ENCODE data around the gene ATG4C.
"Not testable (repeated sequence)": the region's sequence is repeated elsewhere in the genome, so short reads cannot be mapped to it uniquely, and the experiment has no call there.

Gene ATG4C, protein sequence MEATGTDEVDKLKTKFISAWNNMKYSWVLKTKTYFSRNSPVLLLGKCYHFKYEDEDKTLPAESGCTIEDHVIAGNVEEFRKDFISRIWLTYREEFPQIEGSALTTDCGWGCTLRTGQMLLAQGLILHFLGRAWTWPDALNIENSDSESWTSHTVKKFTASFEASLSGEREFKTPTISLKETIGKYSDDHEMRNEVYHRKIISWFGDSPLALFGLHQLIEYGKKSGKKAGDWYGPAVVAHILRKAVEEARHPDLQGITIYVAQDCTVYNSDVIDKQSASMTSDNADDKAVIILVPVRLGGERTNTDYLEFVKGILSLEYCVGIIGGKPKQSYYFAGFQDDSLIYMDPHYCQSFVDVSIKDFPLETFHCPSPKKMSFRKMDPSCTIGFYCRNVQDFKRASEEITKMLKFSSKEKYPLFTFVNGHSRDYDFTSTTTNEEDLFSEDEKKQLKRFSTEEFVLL

DNA sequence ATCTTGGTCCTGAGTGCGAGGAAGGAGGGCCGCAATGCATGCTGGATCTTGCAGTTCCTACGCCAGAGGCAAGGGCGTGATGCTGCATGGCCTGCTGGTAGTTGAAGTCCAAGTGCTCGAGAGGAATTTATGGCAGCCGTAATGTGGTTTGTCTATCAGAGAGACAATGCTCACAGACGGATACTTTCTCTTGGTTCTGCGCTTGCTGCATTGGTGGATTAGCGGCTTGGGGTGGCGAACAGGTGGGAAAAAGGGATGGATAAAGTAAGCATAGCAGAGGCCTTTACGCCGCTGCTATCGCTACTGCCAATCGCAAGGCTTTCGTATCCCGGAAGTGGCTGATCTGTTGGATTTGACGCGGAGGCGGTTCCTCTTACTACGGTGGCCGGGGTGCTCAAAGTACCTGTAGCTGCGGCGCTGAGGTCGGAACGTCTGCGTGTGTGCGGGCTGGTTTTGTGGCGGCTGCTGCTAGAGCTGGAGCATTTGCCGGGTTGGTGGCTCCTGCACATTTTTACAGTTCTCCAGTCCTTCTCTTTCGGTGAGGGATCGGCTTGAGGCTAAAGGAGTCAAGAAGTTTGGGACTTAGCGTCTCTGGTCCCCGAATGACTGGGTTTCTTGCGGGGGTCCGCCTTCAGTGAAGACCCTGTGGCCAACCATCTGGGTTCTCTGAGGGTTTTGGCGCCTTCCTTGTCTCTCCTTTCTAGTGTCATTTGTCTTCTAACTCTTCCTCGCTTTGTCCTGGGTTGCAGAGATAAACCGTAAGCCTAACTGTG is at the start of gene ATG4C:
ATG4C (plus strand) TSS at position 397 of the 773 bp plus-strand sequence. CDS start 19,655 bp downstream, outside the sequence.
- DNase-seq, result peak; percentile 94

DNA sequence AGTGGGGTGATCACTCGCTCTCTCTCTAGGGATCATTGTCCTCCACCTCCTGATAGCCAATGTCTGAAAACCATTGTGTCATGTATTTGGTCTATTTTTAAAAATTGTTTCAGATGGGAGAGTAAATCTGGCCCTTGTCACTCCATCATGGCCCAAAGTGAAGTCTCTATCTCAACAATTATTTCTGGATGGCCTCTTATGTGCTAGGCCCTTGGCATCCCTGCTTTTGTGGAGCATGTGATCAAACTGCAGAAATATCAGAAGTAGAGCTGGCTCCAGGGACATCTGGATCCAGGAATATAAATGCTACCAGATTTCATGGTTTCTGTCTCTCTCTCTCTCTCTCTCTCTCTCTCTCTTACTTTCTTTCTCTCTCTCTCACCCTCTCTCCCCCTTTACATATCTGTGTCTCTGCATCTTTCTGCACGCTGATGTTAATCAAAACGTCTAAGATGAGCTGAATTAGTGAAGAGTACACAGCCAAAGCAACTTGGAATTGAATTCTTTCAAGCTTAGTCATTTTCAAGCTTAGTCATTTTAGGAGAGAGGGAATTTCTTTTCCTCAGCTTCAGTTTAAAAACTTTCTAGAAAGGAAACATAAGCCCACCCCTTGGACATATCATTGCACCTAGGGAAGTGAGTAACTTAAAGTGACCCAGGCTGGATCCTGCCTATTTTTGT is 48.3 kb upstream of the ATG4C start:
- no peak for DNase-seq

DNA sequence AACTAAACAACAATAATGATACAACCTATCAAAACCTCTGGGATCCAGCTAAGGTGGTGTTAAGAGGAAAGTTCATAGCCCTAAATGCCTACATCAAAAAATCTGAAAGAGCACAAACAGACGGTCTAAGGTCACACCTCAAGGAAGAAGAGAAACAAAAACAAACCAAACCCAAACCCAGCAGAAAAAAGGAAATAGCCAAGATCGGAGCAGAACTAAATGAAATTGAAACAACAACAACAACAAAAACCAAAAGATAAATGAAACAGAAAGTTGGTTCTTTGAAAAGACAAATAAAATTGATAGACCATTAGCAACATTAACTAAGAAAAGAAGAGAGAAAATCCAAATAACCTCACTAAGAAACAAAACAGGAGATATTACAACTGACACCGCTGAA is 43.2 kb upstream of the ATG4C start:
- DNase-seq, result not testable (repeated sequence)

DNA sequence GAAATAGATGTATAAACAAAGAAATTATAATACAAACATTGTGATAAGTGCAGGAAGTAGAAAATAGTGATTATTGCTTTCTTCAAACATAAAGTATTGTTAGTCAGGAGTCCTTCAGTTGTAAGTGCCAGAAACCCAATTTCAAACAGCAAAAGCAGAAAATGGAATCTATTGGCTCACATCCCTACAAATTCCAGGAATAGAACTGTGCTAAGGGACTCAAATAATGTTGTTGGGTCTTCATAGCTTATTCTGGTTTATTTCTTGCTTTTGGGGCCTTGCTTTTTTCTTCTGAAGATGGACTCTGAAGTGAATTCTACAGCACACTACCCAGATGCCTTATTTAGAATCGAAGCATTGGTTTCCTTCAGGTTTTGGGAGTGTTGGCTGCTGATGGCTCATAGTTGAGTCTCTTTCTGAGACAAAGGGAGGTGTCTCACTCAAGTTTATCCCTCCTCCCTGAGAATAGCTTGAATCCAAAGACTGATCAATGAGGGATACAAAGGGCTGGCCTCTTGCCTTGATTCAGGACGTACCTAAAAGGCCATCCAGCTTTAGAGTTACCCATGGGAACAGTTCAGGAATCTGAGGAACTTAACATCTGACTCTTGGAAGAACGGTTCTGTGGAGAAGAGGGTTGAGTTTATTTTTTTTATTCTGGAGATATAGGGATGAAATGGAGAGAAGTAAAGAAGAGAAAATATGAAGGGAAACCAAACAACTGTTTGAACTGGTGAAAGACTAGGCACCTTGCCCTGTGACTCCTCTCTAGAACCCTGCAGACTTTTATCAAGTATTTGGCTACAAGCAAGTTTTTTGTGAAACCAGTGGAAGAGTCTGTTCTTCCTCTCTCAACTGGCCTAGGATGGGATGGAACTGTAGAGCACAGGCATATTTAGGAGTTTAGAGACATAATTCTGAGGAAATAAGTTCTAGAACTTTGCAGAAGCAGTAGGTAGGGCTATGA is 39.0 kb upstream of the ATG4C start:
- DNase-seq, result no peak

DNA sequence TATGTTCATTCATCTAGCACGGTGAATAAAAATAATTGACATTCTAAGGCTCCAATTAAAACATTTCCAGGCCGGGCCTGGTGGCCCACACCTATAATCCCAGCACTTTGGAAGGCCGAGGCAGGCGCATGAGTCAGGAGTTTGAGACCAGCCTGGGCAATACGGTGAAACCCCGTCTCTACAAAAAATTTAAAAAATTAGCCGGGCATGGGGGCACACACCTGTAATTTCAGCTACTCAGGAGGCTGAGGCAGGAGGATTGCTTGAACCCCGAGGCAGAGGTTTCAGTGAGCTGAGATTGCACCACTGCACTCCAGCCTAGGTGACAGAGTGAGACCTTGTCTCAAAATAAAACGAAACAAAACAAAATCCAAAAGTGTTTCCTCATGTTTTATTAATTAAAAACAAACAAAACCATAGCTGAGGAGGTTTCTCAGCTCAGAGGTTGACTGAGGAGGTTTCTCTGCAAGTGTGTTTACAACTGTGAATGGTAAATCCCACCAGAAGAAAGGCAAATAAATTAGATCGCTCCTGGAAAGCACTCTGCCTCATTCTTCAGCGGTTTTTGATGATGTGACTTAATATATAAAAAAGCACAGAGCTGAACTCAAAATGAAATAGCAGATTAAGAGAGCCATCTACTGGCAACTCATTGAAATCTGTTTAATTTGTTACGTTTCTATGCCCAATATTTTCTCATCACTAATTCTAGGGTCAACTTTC is 37.7 kb upstream of the ATG4C start:
- peak; percentile 41 for DNase-seq

DNA sequence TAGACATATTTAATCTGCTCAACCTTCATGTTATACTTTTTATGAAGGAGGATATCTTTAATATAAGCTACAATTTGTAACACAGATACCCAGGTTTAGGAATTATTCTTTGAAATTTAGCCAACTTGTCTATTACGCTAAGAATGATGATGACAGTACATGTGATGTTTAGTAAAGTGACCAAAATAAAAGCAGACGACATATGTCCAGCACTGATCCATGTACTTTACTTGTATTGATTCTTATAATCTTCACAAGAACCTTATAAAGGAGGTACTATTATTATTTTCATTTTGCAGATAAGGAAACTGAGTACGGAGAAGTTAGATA is 37.2 kb upstream of the ATG4C start:
- no peak for DNase-seq

DNA sequence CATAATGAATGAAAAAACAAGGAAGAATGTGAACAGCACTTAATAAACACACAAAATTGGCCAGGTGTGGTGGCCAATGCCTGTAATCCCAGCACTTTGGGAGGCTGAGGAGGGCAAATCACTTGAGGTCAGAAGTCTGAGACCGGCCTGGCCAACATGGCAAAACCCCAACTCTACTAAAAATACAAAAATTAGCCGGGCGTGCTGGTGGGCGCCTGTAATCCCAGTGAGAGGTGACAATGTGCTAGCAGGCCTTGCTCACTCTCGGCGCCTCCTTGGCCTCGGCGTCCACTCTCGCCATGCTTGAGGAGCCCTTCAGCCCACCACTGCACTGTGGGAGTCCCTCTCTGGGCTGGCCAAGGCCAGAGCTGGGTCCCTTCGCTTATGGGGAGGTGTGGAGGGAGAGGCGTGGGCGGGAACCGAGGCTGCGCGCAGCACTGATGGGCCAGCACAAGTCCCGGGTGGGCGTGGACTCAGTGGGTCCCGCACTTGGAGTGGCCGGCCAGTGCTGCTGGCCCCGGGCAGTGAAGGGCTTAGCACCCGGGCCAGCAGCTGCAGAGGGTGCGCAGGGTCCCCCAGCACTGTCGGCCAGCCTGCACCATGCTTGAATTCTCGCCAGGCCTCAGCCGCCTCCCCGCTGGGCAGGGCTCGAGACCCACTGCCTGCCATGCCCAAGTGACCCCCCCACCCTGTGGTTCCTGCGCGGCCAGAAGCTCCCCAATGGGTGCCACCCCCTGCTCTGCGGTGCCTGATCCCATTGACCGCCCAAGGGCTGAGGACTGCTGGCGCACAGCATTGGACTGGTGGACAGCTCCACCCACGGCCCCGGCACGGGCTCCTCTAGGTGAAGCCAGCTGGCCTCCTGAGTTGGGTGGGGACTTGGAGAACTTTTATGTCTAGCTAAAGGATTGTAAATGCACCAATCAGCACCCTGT is 30.6 kb upstream of the ATG4C start:
- no peak for DNase-seq

DNA sequence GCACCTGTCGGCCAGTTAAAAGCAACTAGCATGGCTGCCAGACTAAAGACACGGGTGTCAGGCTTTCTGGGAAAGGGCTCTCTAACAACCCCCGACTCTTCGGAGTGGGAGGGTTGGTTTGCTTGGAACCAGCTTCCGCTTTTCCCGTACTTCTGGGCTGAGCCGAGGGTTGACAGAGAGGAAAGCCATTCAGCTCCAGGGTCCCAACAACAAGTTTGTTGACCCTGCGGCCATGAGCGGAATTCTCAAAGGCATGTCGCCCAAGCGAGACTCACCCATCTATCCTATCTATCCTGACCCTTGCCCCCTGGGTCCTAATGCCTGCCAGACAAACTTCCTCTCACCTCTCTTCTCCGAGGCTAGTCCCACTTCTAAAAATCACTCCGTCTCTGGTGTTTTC is 29.0 kb upstream of the ATG4C start:
- not testable (repeated sequence) for DNase-seq

DNA sequence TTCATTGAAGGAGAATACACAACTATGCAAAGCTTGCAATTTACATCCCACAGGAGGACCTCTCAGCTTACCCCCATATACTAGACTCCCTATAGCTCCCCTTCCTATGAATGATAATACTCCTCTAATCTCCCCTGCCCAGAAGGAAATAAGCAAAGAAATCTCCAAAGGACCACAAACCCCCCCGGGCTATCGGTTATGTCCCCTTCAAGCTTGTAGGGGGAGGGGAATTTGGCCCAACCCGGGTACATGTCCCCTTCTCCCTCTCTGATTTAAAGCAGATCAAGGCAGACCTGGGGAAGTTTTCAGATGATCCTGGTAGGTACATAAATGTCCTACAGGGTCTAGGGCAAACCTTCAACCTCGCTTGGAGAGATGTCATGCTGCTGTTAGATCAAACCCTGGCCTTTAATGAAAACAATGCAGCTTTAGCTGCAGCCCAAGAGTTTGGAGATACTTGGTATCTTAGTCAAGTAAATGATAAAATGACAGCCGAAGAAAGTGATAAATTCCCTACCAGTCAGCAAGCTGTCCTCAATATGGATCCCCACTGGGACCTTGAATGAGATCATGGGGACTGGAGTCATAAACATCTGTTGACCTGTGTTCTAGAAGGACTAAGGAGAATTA is 27.6 kb upstream of the ATG4C start:
- not testable (repeated sequence) for DNase-seq

DNA sequence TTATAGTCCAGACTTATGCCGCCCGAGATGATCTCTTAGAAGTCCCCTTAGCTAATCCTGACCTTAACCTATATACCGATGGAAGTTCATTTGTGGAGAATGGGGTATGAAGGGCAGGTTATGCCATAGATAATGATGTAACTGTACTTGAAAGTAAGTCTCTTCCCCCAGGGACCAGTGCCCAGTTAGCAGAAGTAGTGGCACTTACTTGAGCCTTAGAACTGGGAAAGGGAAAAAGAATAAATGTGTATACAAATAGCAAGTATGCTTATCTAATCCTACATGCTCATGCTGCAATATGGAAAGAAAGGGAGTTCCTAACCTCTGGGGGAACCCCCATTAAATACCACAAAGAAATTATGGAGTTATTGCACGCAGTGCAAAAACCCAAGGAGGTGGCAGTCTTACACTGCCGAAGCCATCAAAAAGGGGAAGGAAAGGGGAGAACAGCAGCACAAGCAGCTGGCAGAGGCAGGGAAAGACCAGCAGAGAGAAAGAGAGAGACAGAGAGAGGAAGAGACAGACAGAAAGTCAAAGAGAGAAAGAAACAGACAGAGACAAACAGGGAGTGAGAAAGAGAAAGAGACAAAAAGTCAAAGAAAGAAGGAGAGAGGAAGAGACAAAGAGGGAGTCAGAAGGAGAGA is 24.6 kb upstream of the ATG4C start:
- not testable (repeated sequence) for DNase-seq

DNA sequence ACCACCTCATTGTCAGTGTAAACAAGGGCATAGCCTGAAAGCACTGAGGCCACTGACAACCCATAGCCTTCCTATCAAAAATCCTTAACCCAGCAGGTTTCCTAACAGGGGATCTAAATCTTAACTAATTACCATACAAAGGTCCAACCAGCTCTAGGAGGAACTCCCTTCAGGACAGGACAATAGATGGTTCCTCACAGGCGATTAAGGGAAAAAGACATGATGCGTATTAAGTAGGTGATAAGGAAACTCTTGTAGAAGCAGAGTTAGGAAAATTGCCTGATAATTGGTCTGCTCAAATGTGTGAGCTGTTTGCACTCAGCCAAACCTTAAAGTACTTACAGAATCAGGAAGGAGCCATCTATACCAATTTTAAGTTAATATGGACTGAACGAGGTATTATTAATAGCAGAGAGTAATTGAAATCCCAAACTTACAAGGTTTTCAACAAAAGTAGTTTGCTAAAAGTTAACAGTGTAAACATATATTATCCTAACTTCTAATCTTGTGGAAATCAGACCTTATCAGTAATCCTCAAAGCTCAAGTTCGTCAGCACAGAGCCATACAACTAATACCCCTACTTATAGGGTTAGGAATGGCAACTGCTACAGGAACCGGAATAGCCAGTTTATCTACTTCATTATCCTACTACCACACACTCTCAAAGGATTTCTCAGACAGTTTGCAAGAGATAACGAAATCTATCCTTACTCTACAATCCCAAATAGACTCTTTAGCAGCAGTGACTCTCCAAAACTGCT is 23.7 kb upstream of the ATG4C start:
- not testable (repeated sequence) for DNase-seq

DNA sequence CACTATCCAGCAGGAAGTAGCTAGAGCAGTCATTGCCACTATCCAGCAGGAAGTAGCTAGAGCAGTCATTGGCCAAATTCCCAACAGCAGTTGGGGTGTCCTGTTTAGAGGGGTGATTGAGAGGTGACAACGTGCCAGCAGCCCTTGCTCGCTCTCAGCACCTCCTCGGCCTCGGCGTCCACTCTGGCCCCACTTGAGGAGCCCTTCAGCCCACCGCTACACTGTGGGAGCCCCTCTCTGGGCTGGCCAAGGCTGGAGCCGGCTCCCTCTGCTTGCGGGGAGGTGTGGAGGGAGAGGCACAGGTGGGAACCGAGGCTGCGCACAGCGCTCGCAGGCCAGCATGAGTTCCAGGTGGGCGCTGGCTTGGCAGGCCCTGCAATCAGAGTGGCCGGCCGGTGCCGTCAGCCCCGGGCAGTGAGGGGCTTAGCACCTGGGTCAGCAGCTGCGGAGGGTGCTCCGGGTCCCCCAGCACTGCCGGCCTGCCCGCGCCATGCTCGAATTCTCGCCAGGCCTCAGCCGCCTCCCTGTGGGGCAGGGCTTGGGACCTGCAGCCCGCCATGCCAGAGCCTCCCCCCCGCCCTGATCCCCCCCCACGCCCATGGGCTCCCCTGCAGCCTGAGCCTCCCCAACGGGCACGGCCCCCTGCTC is 22.6 kb upstream of the ATG4C start:
- DNase-seq, result not testable (repeated sequence)

DNA sequence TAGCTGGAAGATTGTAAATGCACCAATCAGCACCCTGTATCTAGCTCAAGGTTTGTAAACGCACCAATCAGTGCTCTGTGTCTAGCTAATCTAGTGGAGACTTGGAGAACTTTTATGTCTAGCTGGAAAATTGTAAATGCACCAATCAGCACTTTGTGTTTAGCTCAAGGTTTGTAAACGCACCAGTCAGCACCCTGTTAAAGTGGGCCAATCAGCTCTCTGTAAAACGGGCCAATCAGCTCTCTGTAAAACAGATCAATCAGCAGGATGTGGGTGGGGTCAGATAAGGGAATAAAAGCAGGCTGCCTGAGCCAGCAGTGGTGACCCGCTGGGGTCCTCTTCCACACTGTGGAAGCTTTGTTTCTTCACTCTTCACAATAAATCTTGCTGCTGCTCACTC is 21.9 kb upstream of the ATG4C start:
- DNase-seq, result not testable (repeated sequence)

DNA sequence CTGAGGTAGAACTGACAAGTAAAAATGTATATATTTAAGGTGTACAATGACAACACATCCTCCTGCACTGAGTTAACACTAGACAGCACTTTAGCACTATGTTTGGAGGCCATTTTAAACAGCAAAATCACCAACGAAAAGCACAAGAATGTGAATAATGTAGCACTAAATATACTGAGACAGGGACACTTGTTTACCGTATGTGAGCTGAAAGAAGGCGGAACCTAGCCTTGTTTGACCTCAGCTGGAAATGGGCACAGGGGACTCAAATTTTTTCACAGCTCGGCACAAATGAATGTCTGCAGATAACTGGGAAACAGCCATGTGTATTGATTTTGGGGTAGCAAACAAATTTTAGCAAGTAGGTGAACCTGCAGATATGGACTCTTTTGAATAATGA is 18.0 kb upstream of the ATG4C start:
- no peak for DNase-seq

DNA sequence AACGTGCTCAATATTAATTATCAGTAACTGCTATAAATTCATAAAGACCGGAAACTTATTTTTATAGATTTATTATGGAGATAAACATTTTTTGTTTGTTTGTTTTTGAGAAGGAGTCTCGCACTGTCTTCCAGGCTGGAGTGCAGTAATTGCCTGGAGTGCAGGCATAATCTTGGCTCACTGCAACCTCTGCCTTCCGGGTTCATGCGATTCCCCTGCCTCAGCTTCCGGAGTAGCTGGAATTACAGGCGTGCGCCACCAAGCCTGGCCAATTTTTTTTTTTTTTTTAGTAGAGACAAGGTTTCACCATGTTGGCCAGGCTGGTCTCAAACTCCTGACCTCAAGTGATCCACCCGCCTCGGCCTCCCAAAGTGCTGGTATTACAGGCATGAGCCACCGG is 15.4 kb upstream of the ATG4C start:
- DNase-seq, result not testable (repeated sequence)

DNA sequence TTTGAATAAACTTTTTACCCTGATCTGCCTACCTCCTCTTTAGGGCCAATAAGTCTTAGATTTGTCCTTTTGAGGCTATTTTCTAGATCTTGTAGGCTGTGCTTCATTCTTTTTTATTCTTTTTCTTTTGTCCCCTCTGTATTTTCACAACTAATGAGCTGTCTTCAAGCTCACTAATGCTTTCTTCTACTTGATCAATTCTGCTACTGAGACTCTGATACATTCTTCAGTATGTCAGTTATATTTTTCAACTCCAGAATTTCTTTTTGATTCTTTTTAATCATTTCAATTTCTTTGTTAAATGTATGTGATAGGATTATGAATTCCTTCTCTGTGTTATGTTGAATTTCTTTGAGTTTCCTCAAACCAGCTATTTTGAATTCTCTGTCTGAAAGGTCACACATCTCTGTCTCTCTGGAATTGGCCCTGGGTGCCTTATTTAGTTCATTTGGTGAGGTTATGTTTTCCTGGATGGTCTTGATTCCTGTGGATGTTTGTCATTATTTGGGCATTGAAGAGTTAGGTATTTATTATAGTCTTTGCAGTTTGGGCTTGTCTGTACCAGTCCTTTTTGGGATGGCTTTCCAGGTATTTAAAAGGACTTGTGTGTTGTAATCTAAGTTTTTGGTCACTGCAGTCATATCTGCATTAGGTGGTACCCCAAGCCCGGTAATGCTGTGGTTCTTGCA is 11.2 kb upstream of the ATG4C start:
- no peak for DNase-seq

DNA sequence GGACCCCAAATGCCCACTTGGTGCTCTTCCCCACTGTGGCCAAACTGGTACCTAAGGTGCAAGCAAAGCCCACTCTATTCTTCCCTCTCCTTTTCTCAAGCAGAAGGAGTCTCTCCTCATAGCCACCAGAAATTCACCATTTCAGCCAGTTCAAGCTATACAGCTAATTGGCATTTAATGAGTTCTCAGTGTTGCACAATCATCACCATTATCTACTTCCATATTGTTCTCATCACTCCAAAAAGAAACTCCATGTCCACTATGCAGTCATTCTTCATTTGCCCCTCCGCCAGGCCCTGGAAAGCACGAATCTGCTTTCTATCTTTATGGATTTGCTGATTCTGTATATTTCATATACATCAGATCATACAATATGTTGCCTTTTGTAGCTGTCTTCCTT is 9.9 kb upstream of the ATG4C start:
- no peak for DNase-seq
